Occipital lobe (tissue), 2 donors: Measurements from ENCODE around the gene KBTBD2. TPM values are rescaled to one million over a fixed set of nuclear protein-coding genes. Genes with fewer than 3 reads are reported as not detected.
"Not testable (repeated sequence)": the region's sequence is repeated elsewhere in the genome, so short reads cannot be mapped to it uniquely, and the experiment has no call there.

Source experiments
- DNase-seq: peaks from one replicate; lab custom pipeline; 2025; lab: John Stamatoyannopoulos, UW
- total RNA-seq: library from RNA; depleted of rRNA; stranded (reverse); fragments of >200 nt; gene quantifications from one replicate; pipeline ENCODE4 v1.2.3, GENCODE V29; 2014

Gene KBTBD2
- total RNA-seq, 1 donor from 2014 or later: 113 TPM

DNA sequence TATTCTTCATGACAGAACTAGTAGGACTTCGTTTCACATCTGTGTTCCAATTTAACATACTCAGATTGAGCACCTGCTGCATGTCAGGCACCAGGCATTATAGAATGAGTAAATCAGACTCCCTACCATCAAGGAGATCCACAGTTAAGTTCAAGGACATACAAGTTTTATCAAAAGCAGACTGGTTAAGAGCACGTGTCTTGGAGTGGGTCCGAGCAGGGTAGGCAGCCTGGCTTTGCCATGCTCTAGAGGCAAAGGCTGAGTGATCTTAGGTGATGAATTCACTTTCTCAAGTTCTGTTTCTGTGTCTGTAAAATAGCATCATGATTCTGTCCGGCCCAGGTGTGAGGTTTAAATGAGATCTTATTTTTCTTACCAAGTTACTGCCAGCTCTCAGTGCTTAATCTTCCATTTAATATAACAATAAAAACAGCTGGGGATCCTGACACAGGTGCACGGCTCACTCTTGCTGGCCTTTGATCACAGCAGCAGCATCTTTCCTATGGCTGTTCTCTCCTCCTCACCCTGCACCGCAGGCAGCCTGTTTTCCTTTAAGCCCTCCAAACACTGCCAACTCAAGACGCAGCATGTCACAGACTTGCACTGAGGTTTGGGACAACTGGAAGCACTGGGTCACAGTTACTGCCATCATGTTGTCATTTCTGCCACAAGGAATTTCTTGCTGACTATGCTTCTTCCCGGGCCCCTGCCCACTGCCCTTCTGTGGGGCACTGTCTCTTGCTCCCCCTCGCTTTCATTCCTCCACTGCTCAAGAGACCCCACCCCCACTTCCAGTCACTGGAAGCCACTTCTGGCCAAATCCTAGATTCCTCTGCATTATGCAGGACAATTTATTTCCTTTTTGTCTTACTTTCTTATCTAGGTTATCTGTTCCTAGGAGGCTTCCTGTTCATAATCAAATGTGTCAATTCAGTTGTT, 35.5 kb downstream of the KBTBD2 start:
- not testable (repeated sequence) for DNase-seq

DNA sequence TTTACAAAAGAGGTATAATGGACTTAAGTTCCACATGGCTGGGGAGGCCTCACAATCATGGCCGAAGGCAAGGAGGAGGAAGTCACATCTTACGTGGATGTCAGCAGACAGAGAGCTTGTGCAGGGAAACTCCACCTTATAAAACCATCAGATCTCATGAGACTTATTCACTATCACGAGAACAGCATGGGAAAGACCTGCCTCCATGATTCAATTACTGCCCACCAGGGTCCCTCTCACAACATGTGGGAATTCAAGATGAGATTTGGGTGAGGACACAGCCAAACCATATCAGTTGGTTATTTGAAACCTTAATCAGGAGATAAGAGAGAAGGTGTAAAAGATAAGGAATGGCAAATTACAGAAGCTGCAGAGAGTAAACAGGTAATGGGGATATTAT, 40.9 kb downstream of the KBTBD2 start:
- DNase-seq: not testable (repeated sequence)

DNA sequence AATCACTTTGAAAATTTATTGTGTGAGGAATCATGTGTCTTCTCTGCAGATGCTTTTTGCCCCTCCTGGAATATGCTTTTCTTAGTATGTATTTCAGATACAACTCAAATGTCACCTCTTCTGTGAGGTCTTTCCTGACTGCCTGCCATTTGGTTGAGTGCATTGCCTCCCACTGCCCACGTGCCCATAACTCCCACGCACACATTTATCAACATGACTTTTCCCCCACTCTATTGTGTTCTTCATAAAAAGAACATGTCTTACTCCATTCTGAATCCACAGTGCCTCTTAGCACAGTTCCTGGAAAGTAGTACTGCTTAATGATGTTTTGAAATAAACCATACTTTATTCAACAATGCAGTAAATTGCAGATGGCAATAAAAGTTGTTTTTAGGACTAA, 42.9 kb downstream of the KBTBD2 start:
- DNase-seq: not testable (repeated sequence)

DNA sequence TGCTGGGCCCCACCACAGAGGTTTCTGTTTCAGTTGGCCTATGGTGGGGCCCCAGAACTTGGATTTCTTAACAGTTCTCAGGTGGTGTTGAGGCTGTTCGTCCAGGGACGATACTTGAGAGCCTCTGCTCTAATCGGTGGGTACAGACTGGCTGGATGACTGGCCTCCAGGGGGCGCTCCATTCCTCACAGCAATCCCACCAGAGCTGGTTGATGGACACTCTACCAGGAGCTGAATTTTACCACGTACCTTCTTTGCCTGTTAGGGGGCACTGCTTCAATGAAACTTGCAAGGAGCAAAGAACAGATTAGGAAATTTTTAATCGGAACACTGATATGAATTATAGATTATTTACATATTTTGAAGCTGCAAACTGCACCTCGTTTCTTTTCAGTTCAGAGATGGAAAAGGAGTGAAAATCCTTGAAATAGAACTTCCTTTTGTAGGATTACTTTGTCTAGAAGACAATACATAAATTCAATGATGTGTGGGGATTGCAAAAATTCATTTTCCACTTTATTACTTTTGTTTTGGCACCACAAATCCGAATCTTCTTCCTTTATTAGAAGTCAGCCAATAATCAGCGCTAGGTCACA, 44.8 kb downstream of the KBTBD2 start:
- peak; percentile 26 for DNase-seq

DNA sequence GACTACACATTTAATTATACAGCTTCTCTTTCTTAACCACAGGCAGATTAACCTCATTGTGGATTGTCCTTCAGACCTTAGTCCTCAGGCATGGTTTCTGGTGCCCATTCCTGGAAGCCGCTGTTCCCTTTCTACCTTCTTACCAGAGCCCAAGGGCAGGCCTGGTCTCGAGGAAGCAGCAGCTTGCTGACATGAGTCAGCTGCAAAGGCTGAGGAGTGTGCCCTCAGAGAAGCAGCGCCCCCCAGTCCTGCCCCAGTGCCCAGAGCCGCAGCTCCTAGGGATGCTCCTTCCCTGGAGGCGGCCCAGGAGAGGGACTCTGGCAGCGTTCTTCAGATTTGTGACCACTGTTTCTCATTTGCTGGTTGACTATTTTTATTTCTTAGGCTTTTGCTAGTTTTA, 46.8 kb downstream of the KBTBD2 start:
- DNase-seq: not testable (repeated sequence)

DNA sequence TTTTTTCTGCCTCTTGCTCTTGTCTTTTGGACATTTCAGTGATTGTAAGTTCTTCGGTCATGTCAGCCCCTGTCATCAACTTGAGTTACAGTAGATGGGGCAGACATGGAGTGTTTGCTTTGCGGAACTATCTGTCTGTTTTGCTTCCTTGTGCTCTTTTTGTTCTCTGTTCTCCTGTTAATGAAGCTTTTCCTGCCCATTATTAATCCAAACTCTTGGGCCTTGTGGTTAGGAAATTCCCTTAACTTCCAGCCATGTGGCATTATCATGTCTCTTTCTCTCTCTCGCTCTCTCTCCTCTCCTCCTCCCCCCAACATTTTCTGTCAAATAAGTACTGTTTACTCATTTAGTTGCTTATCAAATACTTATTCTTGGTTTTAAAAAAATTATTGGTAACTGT, 47.8 kb downstream of the KBTBD2 start:
- DNase-seq: not testable (repeated sequence)

DNA sequence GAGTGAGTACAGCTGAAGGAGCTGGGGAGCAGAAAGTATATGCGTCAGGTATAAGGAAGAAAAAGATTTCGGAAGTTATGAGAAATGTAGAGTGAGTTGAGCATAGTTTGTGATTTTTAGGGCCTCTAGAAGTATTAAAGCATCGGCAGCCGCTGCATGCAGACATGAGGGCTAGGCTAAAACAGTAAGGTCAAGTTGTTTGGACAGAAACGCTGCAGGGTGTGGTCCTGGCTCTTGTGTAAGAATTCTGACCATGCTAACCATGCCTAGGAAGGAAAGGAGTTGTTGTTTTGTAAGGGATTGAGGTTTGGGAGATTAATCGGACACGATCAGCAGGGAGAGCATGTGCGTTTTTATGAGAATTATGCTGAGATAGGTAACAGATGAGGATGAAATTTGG, 51.7 kb downstream of the KBTBD2 start:
- not testable (repeated sequence) for DNase-seq

DNA sequence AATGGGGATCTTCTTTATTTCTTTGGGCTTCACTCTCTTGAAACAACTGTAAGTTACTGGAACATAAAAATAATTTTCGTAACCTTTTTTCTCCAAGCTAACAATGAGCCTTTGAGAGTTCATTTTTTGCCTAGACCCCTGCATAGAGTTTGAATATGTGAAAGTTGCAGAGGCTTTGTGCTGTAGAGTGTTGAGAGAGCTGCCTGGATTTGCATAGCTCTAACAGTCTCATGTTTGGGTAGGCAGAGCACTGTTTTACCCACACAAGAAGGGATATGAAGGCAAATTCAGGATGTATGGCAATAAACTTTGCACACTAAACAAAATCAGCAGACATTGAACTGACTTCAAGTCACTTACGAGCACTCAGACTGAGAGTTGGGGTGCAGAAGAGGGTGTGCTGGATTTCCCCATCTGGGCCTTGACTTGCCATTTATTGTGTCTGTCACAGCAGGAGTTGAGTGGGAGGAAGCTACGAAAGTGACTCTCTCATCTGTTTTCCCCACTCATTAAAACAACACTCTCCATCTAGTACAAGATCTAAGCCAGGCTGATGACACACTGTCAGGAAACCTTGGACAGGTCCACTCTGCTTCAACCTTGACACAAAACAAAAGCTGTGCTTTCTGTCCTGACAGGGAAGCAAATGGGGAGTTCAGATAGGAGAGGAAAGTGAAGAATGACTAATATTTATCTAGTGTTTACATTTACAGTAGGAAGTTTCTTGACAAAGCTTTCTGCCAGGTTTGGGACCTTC, 62.4 kb downstream of the KBTBD2 start:
- DNase-seq: not testable (repeated sequence)

Other genes with a start within 250 kb of the KBTBD2 start
- gene FKBP9, start 65.7 kb upstream of the KBTBD2 start, total RNA-seq: 29.0 TPM
- 99.2 TPM for gene NT5C3A, start 171.0 kb upstream of the KBTBD2 start, total RNA-seq
- gene RP9, start 217.6 kb upstream of the KBTBD2 start, total RNA-seq: 6.6 TPM
- gene BBS9, start 237.8 kb upstream of the KBTBD2 start, total RNA-seq: 103 TPM